Transverse colon (tissue), 3 donors: Measurements from ENCODE around the gene CHCHD10.

Experiments
- CTCF ChIP-seq, 5 experiments: fragments of 200-600 bp in 3 of 5; fragments of 450-650 bp in 2 of 5; sonication (generic) in 3 of 5; IDR thresholded peaks; 1 replicate in 2 of 5; 2 replicates in 3 of 5; pipeline ENCODE4 v1.5.1; 2016 to 2017; ENCODE audit warnings: antibody characterized with exemption in 5 of 5, inconsistent platforms in 3 of 5, mild to moderate bottlenecking in 2 of 5, moderate library complexity in 1 of 5
- EP300 ChIP-seq: sonication (generic); formaldehyde crosslinking; IDR thresholded peaks from one replicate; pipeline ENCODE4 v1.6.1; 2017; ENCODE audit warnings: antibody characterized with exemption, low read depth

- no peak for TF ChIP-seq CTCF (IDR thresholded peaks at IDR 0.05)
- TF ChIP-seq EP300, result no peak
Observed at GRCh38 chr22:23752090-23752691, 15.6 kb downstream of the CHCHD10 start.
